Naive B cell (primary cell): ENCODE results near the gene ADIG. TPM values are rescaled to one million over a fixed set of nuclear protein-coding genes. Genes with fewer than 3 reads are reported as not detected.
"Not testable (repeated sequence)": the region's sequence is repeated elsewhere in the genome, so short reads cannot be mapped to it uniquely, and the experiment has no call there.

ENCODE experiments used
- ATAC-seq, 2 donors: fragments of 150-1000 bp; cut with Tn5 transposase; 2 replicates each; pipeline ENCODE4 v1.10.0; 2021; ENCODE audit warnings: low read depth in 2 of 2, mild to moderate bottlenecking in 2 of 2, moderate library complexity in 2 of 2
- DNase-seq: peaks from one replicate; pipeline ENCODE4 v3.0.0; 2022
- H3K27ac Mint-ChIP-seq, 6 donors: one replicate each; pipeline ENCODE4 v1.8.0; 2020 to 2022; ENCODE audit warnings: mild to moderate bottlenecking in 6 of 6, mixed read lengths in 6 of 6, moderate library complexity in 5 of 6, inconsistent platforms in 2 of 6
- H3K27me3 Mint-ChIP-seq, 3 donors: one replicate each; pipeline ENCODE4 v1.8.0; 2021 to 2022; ENCODE audit warnings: mixed read lengths in 3 of 3, mild to moderate bottlenecking in 1 of 3
- H3K36me3 Mint-ChIP-seq, 2 donors: one replicate each; pipeline ENCODE4 v1.8.0; 2020 to 2022; ENCODE audit warnings: mixed read lengths in 2 of 2, inconsistent platforms in 1 of 2, mild to moderate bottlenecking in 1 of 2
- H3K4me1 Mint-ChIP-seq, 3 donors: one replicate each; pipeline ENCODE4 v1.8.0; 2020 to 2022; ENCODE audit warnings: mixed read lengths in 3 of 3, inconsistent platforms in 1 of 3, mild to moderate bottlenecking in 1 of 3, moderate library complexity in 1 of 3
- H3K4me3 Mint-ChIP-seq, 8 donors: one replicate each; pipeline ENCODE4 v1.8.0; 2020 to 2022; ENCODE audit warnings: mild to moderate bottlenecking in 8 of 8, mixed read lengths in 8 of 8, moderate library complexity in 8 of 8, inconsistent platforms in 2 of 8
- H3K9me3 Mint-ChIP-seq, 7 donors: one replicate each; pipeline ENCODE4 v1.8.0; 2020 to 2022; ENCODE audit warnings: mixed read lengths in 7 of 7, mild to moderate bottlenecking in 5 of 7, inconsistent platforms in 2 of 7, moderate library complexity in 1 of 7
- polyA plus RNA-seq, 6 donors: library from polyadenylated mRNA; unstranded; fragments of 300-500 nt; fragmentation: Illumina TruSeq; gene quantifications; one replicate each; pipeline ENCODE4 v1.2.3, GENCODE V29; 2021; ENCODE audit warnings: low read depth in 6 of 6

Gene ADIG
- polyA plus RNA-seq, 6 donors from 2014 or later: not detected

DNA sequence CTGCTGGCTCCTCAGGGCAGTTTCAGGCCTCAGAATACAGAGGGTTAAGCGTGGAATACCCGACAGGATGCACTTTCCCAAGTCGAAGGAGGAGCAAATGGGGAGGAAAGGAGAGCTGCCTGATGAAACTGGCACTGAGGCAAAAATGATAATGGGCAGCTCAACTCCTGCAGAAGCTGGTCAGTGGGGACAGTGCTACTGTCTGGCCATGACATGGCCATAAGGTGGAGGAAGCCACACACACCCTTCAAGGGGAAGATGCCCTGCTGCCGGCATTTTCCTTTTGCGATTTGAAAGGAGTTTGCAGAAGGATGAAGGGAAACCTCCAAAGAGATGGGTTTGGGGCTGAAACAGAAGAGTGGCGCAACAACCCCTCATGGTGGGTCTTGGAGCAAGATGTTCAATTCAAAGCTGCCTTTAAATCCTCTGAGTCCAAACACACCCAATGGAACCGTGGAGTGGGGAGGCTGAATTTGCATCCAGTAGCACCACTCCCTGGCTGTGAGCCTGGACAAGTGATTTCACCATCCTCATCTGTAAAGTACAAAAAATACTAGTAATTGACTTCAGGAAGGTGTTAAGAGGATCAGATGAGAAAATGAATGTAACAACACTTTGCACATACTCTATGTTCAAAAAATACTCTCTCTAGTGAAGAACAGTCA, 3.2 kb downstream of the ADIG start:
- DNase-seq: no peak
- Mint-ChIP-seq H3K4me1 (peaks cover 0 to 3% (median 0%) of the 10 kb centered on the region in 3 donors), H3K27ac (no peak overlapping the region), H3K4me3 (no peak overlapping the region), H3K36me3 (no peaks in the 10 kb centered on the region), H3K27me3 (peaks cover 0 to 8% (median 5%) of the 10 kb centered on the region in 3 donors), H3K9me3 (no peaks in the 10 kb centered on the region)
- no peak for ATAC-seq

DNA sequence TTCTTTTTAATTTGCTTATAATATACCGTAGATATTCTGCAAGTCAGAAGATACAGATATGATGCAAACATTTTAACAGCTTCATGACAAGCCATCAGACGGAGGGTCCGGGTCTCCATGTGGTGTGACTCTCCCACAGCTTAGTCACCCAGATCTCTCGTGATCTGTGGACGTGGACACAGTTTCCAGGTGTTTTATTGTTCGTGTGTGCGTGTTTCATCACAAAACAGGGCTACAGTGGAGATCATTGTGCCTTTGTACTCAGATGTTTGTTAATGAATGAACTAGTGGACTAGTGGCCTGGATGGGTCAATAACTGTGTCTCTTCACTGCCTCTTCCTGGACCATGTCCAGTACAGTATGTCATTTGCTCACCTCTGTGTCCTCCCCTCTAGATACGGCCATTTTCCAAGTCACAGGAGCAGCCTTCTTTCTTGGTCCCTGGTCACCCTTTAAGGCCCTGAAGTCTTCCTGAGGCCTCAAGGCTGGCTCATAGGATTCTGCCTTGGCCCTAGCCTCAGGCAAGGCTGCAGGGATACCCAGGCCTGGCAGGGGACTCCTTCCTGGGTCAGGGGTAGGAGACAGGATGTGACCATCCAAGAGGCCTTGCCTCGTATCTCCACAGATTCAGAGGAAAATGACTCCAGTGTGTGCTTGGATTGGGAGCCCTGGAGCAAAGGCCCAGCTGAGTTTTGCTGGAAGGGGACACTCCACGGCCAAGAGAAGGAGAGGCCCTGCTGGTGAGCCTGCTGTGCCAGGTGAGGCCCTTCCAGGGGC, 4.6 kb downstream of the ADIG start:
- Mint-ChIP-seq H3K4me1 (no peaks in the 10 kb centered on the region), H3K4me3 (no peak overlapping the region), H3K27me3 (peaks cover 0 to 8% (median 5%) of the 10 kb centered on the region in 3 donors), H3K27ac (no peak overlapping the region), H3K36me3 (no peaks in the 10 kb centered on the region), H3K9me3 (no peaks in the 10 kb centered on the region)
- no peak for ATAC-seq
- no peak for DNase-seq

DNA sequence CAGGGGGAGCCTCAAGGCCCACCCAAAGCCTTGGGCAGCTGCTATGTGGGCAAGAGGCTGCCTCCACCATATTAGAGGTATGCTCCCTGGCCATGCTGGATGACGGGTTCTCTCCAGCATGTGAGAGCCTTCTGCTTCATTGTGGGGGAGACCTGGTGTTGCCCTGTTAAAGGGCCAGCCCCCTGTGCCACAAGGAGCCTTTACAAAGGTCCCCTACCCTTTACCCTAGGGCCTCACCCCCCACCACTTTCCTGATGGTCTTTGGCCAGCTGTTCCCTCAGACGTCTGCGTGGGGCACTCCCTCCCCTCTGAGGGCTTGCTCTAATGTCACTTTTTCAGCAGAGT, 5.2 kb downstream of the ADIG start:
- peaks cover 0 to 8% (median 5%) of the 10 kb centered on the region in 3 donors for H3K27me3 Mint-ChIP-seq
- DNase-seq (no peak), ATAC-seq (no peak)
- H3K27ac Mint-ChIP-seq: no peak overlapping the region
- no peaks in the 10 kb centered on the region for H3K4me1 Mint-ChIP-seq
- H3K36me3 Mint-ChIP-seq: no peaks in the 10 kb centered on the region
- H3K9me3 Mint-ChIP-seq: no peaks in the 10 kb centered on the region
- H3K4me3 Mint-ChIP-seq: no peak overlapping the region

GRCh38 chr20:38588303-38588702, 7.3 kb downstream of the ADIG start:
- Mint-ChIP-seq H3K4me1 (no peaks in the 10 kb centered on the region), H3K36me3 (no peaks in the 10 kb centered on the region), H3K27me3 (peaks cover 0 to 8% (median 5%) of the 10 kb centered on the region in 3 donors), H3K27ac (no peak overlapping the region), H3K4me3 (no peak overlapping the region), H3K9me3 (no peaks in the 10 kb centered on the region)
- DNase-seq (no peak), ATAC-seq (no peak)

DNA sequence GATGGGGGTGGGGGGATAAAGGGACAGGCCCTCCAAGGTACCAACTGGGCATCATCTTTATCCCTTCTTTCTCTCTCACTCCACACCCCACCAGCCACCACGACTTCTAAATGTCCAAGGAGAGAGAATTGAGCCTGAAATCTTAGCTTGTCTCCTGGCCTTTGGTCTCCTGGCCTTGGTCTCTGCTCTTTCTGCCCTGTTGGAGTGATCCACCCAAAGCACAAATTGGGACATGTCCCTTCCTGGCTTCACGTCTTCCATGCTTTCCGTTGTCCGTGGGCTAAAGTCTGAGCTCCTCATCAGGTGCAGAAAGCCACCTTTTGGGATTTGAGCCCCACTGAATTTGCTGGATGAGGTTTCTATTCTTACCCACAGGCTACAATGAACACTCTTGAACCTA, 8.4 kb downstream of the ADIG start:
- H3K27ac Mint-ChIP-seq: no peak overlapping the region
- no peaks in the 10 kb centered on the region for H3K9me3 Mint-ChIP-seq
- H3K27me3 Mint-ChIP-seq: peaks cover 0 to 8% (median 5%) of the 10 kb centered on the region in 3 donors
- H3K36me3 Mint-ChIP-seq: no peaks in the 10 kb centered on the region
- H3K4me3 Mint-ChIP-seq: no peak overlapping the region
- DNase-seq (no peak), ATAC-seq (no peak)
- no peaks in the 10 kb centered on the region for H3K4me1 Mint-ChIP-seq

DNA sequence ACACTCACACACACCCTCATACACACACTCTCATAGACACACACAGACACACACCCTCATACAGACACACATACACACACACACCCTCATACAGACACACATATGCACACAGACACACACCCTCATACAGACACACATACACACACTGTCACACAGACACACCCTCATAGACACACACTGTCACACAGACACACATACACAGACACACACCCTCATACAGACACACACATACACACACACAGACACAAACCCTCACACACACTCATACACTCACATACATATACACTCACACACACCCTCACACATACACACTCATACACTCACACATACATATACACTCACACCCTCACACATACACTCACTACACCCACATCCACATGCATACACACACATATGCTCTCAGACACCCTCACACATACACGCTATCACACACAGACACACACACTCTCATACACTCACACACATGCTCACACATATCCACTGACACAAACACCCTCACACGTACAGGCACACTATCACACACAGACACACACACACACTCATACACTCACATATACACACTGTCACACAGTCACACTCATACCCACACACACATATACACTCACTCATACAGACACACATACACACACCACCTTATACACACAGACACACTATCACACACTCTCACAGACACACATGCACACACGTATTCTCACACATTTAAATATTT, 9.1 kb downstream of the ADIG start:
- Mint-ChIP-seq H3K4me1 (no peaks in the 10 kb centered on the region), H3K4me3 (no peak overlapping the region), H3K9me3 (no peaks in the 10 kb centered on the region), H3K27ac (no peak overlapping the region), H3K36me3 (no peaks in the 10 kb centered on the region), H3K27me3 (peaks cover 0 to 8% (median 5%) of the 10 kb centered on the region in 3 donors)
- ATAC-seq (no peak), DNase-seq (no peak)

DNA sequence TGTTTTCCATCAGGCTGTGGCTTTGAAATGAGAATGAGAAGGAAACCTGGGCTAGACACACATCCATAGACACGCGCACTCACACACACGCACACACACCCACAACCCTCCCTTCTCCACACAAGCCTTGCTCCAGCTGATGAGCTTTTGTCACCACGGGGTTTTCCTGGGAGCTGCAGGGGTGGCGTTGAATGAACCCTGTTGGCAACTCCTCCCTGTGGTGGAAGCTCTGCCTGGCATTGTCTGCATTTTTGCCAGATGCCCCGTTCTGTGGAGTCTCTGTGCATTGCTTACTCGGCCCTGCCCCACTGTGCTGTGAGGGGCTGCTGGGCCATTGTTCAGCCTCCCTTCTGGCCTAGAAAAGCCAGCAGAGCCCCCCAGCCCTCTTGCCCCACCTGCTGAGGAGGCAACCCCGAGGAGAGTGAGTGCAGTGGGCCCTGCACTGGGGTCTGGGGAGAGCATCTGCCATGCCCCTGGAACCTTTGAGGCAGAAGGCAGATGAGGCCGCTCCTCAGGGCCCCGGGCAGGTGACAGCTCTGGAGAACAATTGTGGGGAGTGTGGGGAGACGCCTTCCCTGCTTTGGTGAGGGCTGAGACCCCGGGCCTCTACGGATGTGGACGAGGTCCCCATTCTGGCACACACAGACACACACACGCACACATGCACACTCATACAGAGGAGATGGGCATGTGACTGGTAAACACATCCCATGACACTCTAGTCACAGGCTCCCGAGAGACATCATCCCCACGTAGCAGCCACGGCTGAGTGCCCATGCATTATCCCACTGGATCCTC, 9.9 kb downstream of the ADIG start:
- peaks cover 0 to 8% (median 0%) of the 10 kb centered on the region in 3 donors for H3K27me3 Mint-ChIP-seq
- no peaks in the 10 kb centered on the region for H3K36me3 Mint-ChIP-seq
- DNase-seq (no peak), ATAC-seq (no peak)
- no peak overlapping the region for H3K4me3 Mint-ChIP-seq
- no peaks in the 10 kb centered on the region for H3K4me1 Mint-ChIP-seq
- no peak overlapping the region for H3K27ac Mint-ChIP-seq
- H3K9me3 Mint-ChIP-seq: no peaks in the 10 kb centered on the region

DNA sequence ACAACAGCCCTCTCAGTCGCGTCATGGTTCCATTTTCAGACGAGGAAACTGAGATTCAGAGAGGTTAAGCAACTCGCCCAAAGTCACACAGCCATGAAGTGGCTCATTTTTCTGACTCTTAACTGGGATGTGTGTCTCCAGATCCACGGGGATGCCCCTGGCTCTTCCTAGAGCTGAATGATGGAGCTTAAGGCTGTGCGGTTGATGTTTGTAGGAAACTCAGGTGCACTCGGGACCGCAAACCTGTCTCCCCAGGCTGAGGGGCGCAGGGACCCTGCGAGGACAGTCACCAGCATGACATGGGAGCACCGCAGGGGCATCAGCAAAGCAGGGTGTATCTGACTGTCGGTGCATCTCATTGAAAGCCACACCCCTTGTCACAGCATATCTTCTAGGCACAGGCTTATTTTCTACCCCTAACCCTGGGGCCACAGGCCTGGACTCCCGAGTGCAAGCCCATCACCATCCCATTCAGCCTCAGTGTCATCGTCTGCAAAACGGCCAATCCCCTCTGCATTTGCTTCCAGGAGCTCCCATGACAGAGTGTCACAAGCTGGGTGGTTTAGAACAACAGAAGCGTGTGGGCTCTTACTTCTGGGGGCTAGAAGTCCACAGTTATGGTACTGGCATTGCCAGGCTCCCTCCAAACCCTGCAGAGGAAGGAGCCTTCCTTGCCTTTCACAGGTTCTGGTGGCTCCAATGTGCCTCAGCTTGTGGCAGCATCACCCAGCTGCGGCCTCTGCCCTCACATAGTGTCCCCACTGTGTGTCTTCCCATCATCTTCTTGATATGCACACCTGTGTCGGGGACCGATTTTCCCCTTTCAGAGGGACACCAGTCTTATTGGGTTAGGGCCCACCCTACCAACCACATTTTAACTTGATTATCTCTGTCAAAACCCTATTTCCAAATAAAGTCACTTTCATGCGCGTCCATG, 10.7 kb downstream of the ADIG start:
- ATAC-seq (no peak), DNase-seq (no peak)
- Mint-ChIP-seq H3K4me1 (no peaks in the 10 kb centered on the region), H3K4me3 (no peak overlapping the region), H3K36me3 (no peaks in the 10 kb centered on the region), H3K27me3 (peaks cover 2 to 9% (median 2%) of the 10 kb centered on the region in 3 donors), H3K9me3 (no peaks in the 10 kb centered on the region), H3K27ac (no peak overlapping the region)

DNA sequence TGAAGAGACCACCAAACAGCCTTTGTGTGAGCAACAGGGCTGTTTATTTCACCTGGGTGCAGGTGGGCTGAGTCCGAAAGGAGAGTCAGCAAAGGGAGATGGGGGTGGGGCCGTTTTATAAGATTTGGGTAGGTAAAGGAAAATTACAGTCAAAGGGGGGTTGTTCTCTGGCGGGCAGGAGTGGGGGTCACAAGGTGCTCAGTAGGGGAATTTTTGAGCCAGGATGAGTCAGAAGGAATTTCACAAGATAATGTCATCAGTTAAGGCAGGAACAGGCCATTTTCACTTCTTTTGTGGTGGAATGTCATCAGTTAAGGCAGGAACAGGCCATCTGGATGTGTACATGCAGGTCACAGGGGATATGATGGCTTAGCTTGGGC, 11.4 kb downstream of the ADIG start:
- not testable (repeated sequence) for H3K4me1 Mint-ChIP-seq, H3K4me3 Mint-ChIP-seq, DNase-seq, H3K27ac Mint-ChIP-seq, ATAC-seq, H3K27me3 Mint-ChIP-seq, H3K9me3 Mint-ChIP-seq, H3K36me3 Mint-ChIP-seq

DNA sequence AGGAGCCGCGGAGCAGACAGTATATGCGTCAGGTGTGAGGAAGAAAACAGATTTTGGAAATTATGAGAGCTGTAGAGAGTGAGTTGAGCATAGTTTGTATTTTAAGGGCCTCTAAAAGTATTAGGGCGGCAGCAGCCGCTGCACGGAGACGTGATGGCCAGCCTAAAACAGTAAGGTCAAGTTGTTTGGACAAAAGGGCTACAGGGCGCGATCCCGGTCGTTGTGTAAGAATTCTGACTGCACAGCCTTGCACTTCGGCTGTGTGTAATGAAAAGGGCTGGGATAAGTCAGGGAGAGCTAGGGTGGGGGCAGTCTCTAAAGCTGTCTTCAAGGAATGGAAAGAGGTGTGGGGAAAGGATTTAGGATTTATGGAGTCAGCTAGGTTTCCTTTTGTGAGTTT, 13.3 kb downstream of the ADIG start:
- H3K9me3 Mint-ChIP-seq, ATAC-seq, H3K27ac Mint-ChIP-seq, DNase-seq, H3K4me3 Mint-ChIP-seq, H3K36me3 Mint-ChIP-seq, H3K4me1 Mint-ChIP-seq: not testable (repeated sequence)
- H3K27me3 Mint-ChIP-seq: peaks cover 19 to 23% (median 21%) of the 10 kb centered on the region in 3 donors

- DNase-seq, H3K9me3 Mint-ChIP-seq, ATAC-seq, H3K36me3 Mint-ChIP-seq, H3K4me3 Mint-ChIP-seq, H3K4me1 Mint-ChIP-seq, H3K27ac Mint-ChIP-seq: not testable (repeated sequence)
- peaks cover 30 to 37% (median 32%) of the 10 kb centered on the region in 3 donors for H3K27me3 Mint-ChIP-seq
Observed at GRCh38 chr20:38595886-38596285, 14.9 kb downstream of the ADIG start.

GRCh38 chr20:38599410-38599882, 18.4 kb downstream of the ADIG start:
- peaks cover 53 to 70% (median 63%) of the 10 kb centered on the region in 3 donors for H3K27me3 Mint-ChIP-seq
- H3K4me1 Mint-ChIP-seq: peaks cover 5 to 8% (median 6%) of the 10 kb centered on the region in 3 donors
- H3K4me3 Mint-ChIP-seq: no peak overlapping the region
- H3K27ac Mint-ChIP-seq: no peak overlapping the region
- ATAC-seq: no peak
- H3K9me3 Mint-ChIP-seq: peaks cover 0 to 2% (median 0%) of the 10 kb centered on the region in 7 donors
- no peaks in the 10 kb centered on the region for H3K36me3 Mint-ChIP-seq
- DNase-seq: no peak
